ACC112 (cell line): Measurements from ENCODE around the gene ACLY.

ENCODE experiments used
- H2AFZ ChIP-seq: fragments of 200-600 bp; sonication (generic); one replicate; pipeline ENCODE4 v1.6.0; 2017; ENCODE audit warnings: antibody characterized with exemption, low read length; ENCODE audit not compliant: unreplicated experiment
- H3K27ac ChIP-seq: fragments of 200-600 bp; sonication (generic); 2 replicates; pipeline ENCODE4 v1.5.1; 2014; ENCODE audit warnings: low read depth, mild to moderate bottlenecking, antibody characterized with exemption, low read length, moderate library complexity
- H3K27me3 ChIP-seq: fragments of 200-600 bp; sonication (generic); 2 replicates; pipeline ENCODE4 v1.6.1; 2014; ENCODE audit warnings: mild to moderate bottlenecking, antibody characterized with exemption, low read length, moderate library complexity, mixed read lengths; ENCODE audit not compliant: insufficient read depth
- H3K36me3 ChIP-seq: fragments of 200-600 bp; sonication (generic); 2 replicates; pipeline ENCODE4 v1.6.1; 2016; ENCODE audit warnings: mild to moderate bottlenecking, antibody characterized with exemption, low read length, moderate library complexity, mixed read lengths; ENCODE audit not compliant: insufficient read depth
- H3K4me1 ChIP-seq: fragments of 200-600 bp; sonication (generic); one replicate; pipeline ENCODE4 v1.6.1; 2016; ENCODE audit warnings: low read length, mixed read lengths; ENCODE audit not compliant: insufficient read depth, unreplicated experiment, control insufficient read depth
- H3K4me3 ChIP-seq: fragments of 200-600 bp; sonication (generic); 2 replicates; pipeline ENCODE4 v1.5.1; 2014; ENCODE audit warnings: mild to moderate bottlenecking, low read depth, low read length
- H3K79me2 ChIP-seq: fragments of 200-600 bp; sonication (generic); one replicate; pipeline ENCODE4 v1.6.0; 2016; ENCODE audit warnings: low read length; ENCODE audit not compliant: control insufficient read depth, unreplicated experiment, insufficient read depth

The ACLY gene

GRCh38 chr17:41825175-41825845, 93.4 kb downstream of the ACLY start:
- Histone ChIP-seq H3K27me3 (no peaks in the 10 kb centered on the region), H3K79me2 (no peaks in the 10 kb centered on the region), H3K36me3 (0 out of 2 replicates have a peak, but pooled peaks cover 4% of the 10 kb centered on the region), H3K27ac (no peak overlapping the region), H2AFZ (no peak overlapping the region), H3K4me3 (no peak overlapping the region), H3K4me1 (no peaks in the 10 kb centered on the region)

- no peaks in the 10 kb centered on the region for H3K27me3 ChIP-seq
- H3K27ac ChIP-seq = no peak overlapping the region
- H3K79me2 ChIP-seq = no peaks in the 10 kb centered on the region
- no peaks in the 10 kb centered on the region for H3K4me1 ChIP-seq
- H3K36me3 ChIP-seq = no peaks in the 10 kb centered on the region; the same call in 1 of the 2 replicates
- H3K4me3 ChIP-seq = no peak overlapping the region
- no peak overlapping the region for H2AFZ ChIP-seq
These were observed 94.7 kb downstream of the ACLY start for GRCh38 chr17:41824086-41824485.

- Histone ChIP-seq H2AFZ (no peak overlapping the region), H3K79me2 (no peaks in the 10 kb centered on the region), H3K27me3 (no peaks in the 10 kb centered on the region), H3K27ac (no peak overlapping the region), H3K4me1 (no peaks in the 10 kb centered on the region), H3K4me3 (no peak overlapping the region), H3K36me3 (no peaks in the 10 kb centered on the region; the same call in 1 of the 2 replicates)
These were observed 95.2 kb downstream of the ACLY start for GRCh38 chr17:41823580-41823979.

- no peak overlapping the region for H3K4me3 ChIP-seq
- H3K27ac ChIP-seq = no peak overlapping the region
- H3K27me3 ChIP-seq = no peaks in the 10 kb centered on the region
- H3K36me3 ChIP-seq = peaks cover under 1% of the 10 kb centered on the region; the same call in 1 of the 2 replicates
- H3K79me2 ChIP-seq = peaks cover under 1% of the 10 kb centered on the region
- no peak overlapping the region for H2AFZ ChIP-seq
- no peaks in the 10 kb centered on the region for H3K4me1 ChIP-seq
These were observed 95.6 kb downstream of the ACLY start for GRCh38 chr17:41823141-41823524.

GRCh38 chr17:41822216-41823140, 96.3 kb downstream of the ACLY start:
- H3K4me1 ChIP-seq = no peaks in the 10 kb centered on the region
- no peak overlapping the region for H3K27ac ChIP-seq
- peaks cover 4% of the 10 kb centered on the region for H3K79me2 ChIP-seq
- peaks cover 3% of the 10 kb centered on the region; the same call in 1 of the 2 replicates for H3K36me3 ChIP-seq
- H3K27me3 ChIP-seq = no peaks in the 10 kb centered on the region
- H3K4me3 ChIP-seq = no peak overlapping the region
- H2AFZ ChIP-seq = no peak overlapping the region

GRCh38 chr17:41821776-41822175, 97.0 kb downstream of the ACLY start:
- Histone ChIP-seq H3K79me2 (peaks cover 11% of the 10 kb centered on the region), H3K27me3 (no peaks in the 10 kb centered on the region), H3K36me3 (peaks cover 3% of the 10 kb centered on the region; the same call in 1 of the 2 replicates), H3K27ac (no peak overlapping the region), H2AFZ (no peak overlapping the region), H3K4me1 (no peaks in the 10 kb centered on the region), H3K4me3 (no peak overlapping the region)

GRCh38 chr17:41818024-41818423, 100.7 kb downstream of the ACLY start:
- Histone ChIP-seq H3K4me3 (no peak overlapping the region), H3K4me1 (peaks cover 9% of the 10 kb centered on the region), H3K36me3 (peaks cover 3% of the 10 kb centered on the region; the same call in 1 of the 2 replicates), H2AFZ (no peak overlapping the region), H3K27me3 (no peaks in the 10 kb centered on the region), H3K27ac (no peak overlapping the region), H3K79me2 (peaks cover 42% of the 10 kb centered on the region)
